Left colon (tissue), 2 donors: ENCODE data around the gene GMDS. TPM values are rescaled to one million over a fixed set of nuclear protein-coding genes. Genes with fewer than 3 reads are reported as not detected.
"Not testable (repeated sequence)": the region's sequence is repeated elsewhere in the genome, so short reads cannot be mapped to it uniquely, and the experiment has no call there.

ENCODE experiments used
- ATAC-seq: fragments of 200-7000 bp; cut with Tn5 transposase; one replicate; pipeline ENCODE4 v1.9.1; 2020; ENCODE audit warnings: mild to moderate bottlenecking, moderate library complexity
- DNase-seq, 2 donors: peaks; one replicate each; pipeline ENCODE4 v3.0.0-alpha.2; 2020
- intact Hi-C, 2 donors: fragments of 100-400 bp; cut with DNase I in 1 of 2; cut with micrococcal nuclease in 1 of 2; formaldehyde crosslinking; loops; one replicate each; pipeline versions ENCODE4 v1.11.2 to v1.14.0; 2022; cut with DNase I, micrococcal nuclease
- total RNA-seq, 2 donors: library from RNA; stranded (reverse); fragmentation: NEBNext Ultra II Directional; extraction: Animal tissue kit (Norgen Biotek cat#: 25700); gene quantifications; one replicate each; pipeline ENCODE4 v1.2.1, GENCODE V29; 2021
- donor health status: DM: no; HTN: no; CAD: no.
- donor health status: DM: yes; HTN: yes; CAD: no.

The GMDS gene
- total RNA-seq, 2 donors from 2014 or later, result 148 to 229 TPM

DNA sequence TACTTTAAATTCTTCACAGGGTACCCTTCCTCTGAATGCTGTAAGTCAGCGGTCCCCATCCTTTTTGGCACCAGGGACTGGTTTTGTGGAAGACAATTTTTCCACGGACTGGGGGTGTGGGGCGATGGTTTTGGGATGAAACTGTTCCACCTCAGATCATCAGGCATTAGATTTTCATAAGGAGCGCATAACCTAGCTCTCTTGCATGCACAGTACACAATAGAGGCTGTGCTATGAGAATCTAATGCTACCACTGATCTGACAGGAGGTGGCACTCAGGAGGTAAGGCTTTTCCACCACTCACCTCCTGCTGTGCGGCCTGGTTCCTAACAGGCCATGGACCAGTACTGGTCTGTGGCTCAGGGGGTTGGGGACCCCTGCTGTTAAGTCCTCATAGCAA lies 399.9 kb downstream of the GMDS start:
- intact Hi-C loops, DNase-seq, ATAC-seq: not testable (repeated sequence)

DNA sequence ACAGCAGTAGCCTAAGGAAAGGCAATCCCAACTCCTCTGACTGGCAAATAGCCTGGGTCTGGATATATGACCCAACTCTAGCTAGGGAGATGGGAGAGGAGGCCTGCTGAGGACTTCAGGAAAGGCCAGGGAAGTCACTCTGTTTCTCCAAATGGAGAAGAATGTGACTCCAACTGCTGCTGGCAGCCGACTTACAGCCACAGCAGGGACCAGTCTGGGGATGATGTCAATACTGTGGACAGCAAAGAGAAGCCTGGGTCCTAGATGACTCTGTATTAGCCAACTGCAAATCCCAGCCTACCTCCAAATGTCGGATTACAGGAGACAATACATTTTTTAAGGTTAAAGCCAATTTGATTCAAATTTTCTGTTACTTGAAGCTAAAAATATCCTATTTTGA lies 403.1 kb downstream of the GMDS start:
- intact Hi-C loops, result no loop called here
- DNase-seq (no peak), ATAC-seq (no peak)

DNA sequence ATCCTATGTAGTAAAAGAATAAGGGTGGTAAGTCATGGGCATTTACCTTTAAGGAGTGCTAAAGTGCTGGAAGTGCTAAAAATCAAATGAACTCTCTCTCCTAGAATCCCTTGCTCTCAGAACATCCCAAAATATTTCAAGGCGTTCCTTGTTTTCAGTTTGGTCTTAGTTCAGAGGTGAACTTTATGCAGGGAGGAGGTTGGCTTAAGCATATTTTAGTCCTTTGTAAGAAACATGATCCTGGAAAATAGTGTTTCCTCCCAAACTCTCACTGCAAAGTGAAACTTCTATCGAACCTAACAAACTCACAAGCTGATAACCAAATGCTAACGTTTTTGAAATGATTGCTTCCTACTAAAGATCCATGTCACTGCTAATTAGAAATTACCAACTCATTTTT lies 404.3 kb downstream of the GMDS start:
- ATAC-seq, result peak; percentile 45
- intact Hi-C loops, result no loop called here

DNA sequence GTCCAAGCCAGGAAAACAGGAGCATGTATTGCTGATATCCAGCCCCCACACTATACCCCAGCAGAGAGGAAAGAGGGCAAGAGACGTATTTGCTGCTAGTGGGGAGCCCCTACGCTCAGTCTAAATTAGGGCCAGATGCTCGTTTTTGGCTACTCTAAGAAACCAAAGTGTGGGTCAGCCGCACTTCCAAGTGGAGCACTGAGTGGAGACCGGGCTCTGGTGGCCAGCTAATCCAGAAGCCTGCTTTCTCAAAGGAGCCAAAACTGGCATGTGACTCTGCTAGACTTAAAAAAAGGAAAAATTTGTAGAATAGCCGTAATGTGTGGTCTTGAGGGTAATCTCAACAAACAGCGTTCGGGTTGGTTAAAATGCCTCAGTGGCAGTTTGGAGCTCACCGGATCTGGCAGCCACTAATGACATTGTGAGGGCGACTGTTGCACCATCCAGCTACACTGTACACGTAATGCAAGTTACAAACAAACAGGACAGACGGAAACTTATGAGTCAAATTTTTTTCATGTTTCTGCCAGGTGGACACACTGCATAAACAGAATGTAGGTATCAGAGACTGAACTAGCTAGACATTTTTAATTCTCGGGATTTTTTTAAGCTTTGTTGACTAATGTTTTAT lies 404.8 kb downstream of the GMDS start:
- DNase-seq (no peak), ATAC-seq (no peak)
- intact Hi-C loops, result no loop called here

More for the DNA sequence above, 404.3 kb downstream of the GMDS start:
- DNase-seq, result no peak

GRCh38 chr6:1839361-1839760 lies 406.0 kb downstream of the GMDS start:
- intact Hi-C loops, result no loop called here
- DNase-seq (no peak), ATAC-seq (no peak)

DNA sequence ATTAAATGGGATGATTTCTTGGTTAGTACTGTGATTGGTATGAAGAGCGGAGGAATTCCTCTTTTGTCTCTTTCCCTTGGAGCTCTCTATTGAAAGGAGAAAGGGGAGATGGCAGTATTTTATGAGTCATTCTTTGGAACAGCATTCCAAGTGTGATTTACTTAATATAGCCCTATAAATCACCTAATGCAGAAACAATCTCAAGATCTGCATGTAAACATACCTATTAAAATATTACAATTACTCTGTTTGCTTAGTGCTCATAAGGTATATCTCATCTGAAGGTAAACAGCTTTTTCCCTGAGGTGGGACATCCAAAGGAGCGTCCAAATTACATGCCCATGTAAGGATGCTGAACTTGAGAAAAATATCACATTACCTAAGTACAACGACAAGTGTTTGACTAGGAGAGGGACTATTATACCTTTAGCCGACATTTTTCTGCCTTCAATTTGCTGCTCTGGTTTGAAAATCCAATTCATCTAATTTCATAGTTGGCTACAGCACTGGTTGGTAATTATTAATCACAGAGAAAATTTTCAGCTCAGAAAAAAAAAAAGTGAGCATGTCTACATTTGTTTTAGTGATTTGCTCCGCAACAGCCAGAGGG lies 406.7 kb downstream of the GMDS start:
- ATAC-seq (no peak), DNase-seq (no peak)
- intact Hi-C loops, result no loop called here

GRCh38 chr6:1837826-1838225 lies 407.6 kb downstream of the GMDS start:
- intact Hi-C loops, result no loop called here
- ATAC-seq (no peak), DNase-seq (no peak)

- DNase-seq (no peak), ATAC-seq (no peak)
- intact Hi-C loops, result no loop called here
Measured at GRCh38 chr6:1836690-1837089, 408.7 kb downstream of the GMDS start.

DNA sequence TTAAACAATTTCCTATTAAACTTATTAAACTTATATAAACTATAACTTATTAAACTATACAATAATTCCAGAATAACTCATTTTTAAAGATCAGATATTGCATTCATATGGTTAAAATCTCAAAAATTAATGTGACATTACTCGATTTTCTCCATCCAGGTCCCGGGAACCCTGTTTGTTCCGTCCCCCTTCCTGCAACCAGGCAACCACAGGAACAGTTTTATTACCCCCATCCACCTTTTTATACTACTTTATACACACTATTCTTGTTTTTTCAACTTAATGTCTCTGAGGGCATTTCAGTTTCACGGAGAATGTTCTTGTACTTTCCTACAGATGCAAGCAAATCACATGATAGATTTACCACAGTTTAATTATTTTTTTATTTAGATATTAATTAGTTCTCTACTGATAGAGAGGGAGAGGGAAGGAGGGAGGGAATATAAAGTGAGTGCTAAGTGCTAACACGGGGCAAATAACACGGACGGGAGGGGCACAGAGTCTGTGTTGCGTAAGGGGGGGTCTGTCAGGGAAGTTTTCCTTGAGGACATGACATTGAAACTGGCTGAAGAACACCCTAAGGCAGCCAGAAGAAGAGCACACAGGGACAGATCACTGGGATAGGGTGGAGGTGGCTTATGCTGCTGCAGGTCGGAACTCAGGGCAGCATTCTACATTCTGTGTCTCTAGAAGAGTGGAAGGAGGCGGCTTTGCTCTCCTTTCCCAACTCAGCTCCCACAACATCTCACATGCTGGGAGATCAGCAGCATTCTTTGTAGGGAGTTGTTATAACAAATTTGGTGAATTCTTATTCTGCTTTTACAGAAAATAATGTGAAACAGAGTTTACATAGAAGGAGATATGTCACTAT lies 410.5 kb downstream of the GMDS start:
- DNase-seq (no peak), ATAC-seq (peak; percentile 11)
- intact Hi-C loops, result no loop called here

DNA sequence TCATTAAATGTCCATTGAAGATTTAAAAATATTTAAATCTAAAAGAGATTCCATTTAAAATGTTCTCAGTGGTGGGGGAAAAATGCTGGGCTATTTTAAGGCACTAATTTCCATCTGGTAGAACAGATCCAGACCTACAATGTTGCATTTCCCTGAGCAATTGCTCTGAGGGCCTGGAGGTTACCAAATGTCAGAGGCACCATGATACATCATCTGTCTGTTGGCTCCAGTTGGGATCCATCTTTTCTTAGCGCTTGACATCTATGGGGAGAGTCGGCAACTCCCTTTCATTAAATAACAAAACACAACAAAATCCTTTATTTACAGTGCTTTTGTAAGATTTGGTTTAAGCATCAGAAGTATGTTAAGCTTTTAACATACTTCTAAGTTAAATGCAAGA lies 411.2 kb downstream of the GMDS start:
- no peak for ATAC-seq
- intact Hi-C loops, result no loop called here
- no peak for DNase-seq

GRCh38 chr6:1832844-1833787 lies 412.3 kb downstream of the GMDS start:
- intact Hi-C loops, result no loop called here
- DNase-seq (peak; percentile 64 to 72), ATAC-seq (peak; percentile 96)

DNA sequence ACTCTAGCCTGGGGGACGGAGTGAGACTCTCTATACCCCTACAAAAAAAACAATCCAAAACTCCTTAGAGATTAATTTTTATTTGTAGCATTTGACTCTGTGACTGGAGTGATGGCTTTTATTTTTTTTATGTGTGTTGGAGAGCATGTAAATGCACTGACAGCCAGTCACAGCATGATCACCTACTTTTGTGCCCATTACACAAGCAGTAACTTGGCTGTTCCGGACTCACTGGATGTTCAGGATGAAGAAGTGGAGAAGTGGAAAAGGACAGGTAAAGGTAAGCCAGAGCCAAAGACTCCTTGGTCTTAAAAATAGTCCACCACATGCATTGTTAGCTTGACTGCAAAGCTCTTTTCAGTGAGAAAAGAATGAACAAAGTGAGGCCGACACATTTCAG lies 413.0 kb downstream of the GMDS start:
- intact Hi-C loops, result no loop called here
- ATAC-seq, result no peak
- DNase-seq, result no peak

DNA sequence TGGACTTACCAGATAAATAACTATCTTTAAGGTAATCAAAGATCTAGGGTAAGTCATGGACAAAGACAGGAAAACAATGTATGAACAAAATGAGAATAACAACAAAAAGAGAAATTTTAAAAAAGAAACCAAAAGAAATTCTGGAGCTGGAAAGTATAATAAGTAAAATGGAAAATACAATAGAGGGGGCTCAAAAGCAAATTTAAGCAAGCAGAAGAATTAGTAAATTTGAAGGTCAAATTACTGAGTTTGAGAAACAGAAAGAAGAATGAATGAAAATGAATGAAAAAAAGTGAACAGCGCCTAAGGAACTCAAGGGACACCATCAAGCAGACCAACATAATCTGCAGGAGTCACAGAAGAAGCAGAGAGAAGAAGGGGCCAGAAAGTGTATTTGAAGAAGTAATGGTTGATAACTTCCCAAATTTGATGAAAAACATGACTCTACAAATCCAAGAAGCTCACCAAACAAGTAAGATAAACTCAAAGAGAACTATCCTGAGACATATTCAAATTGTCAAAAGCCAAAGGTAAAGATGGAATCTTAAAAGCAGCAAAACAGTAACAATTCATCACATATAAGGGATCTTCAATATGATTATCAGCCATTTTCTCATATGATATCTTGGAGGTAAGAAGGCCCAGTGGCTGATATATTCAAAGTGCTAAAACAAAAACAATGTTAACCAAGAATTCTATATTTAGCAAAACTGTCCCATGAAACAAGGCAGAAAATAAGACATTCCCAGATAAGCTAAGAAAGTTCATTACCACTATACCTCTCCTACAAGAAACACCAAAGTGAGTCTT lies 417.2 kb downstream of the GMDS start:
- intact Hi-C loops, result no loop called here
- ATAC-seq (no peak), DNase-seq (no peak)

DNA sequence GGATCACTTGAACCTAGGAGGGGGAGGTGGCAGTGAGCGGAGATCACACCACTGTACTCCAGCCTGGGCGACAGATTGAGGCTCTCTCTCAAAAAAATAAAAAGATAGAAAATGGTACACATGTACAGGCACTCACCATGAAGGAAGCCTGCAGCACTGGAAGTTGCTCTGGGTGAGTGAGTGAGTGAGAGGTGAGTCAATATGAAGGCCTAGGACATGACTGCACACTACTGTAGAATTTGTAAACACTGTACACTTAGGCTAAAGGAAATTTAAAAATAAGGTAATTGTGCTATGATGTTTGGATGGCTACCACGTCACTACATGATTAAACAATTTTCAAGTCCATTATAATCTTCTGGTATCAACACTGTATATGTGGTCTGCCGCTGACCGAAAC lies 419.5 kb downstream of the GMDS start:
- DNase-seq (no peak), ATAC-seq (no peak)
- intact Hi-C loops, result no loop called here

- DNase-seq (no peak), ATAC-seq (no peak)
- intact Hi-C loops, result no loop called here
Measured at GRCh38 chr6:1825277-1825676, 420.1 kb downstream of the GMDS start.

- DNase-seq, result no peak
- intact Hi-C loops, result no loop called here
- ATAC-seq, result no peak
Measured at GRCh38 chr6:1821513-1822183, 423.8 kb downstream of the GMDS start.

DNA sequence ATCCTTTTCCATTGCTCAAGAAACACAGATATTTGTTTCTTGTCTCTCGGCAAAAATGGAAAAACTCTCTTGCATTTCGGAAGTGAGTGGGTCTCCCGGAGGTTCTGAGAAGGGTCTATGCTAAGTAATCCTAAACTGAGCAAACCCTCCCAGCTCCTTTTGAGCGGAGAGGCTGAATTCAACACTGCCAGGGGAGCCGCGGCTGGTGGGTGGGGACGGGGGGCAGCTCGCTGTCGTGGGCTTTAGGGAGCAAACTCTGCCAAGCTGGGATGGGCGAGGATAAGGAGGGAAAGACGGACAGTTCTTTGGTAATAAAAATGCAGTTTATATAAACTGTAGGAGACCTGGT lies 424.3 kb downstream of the GMDS start:
- DNase-seq (no peak), ATAC-seq (no peak)
- intact Hi-C loops, result no loop called here

DNA sequence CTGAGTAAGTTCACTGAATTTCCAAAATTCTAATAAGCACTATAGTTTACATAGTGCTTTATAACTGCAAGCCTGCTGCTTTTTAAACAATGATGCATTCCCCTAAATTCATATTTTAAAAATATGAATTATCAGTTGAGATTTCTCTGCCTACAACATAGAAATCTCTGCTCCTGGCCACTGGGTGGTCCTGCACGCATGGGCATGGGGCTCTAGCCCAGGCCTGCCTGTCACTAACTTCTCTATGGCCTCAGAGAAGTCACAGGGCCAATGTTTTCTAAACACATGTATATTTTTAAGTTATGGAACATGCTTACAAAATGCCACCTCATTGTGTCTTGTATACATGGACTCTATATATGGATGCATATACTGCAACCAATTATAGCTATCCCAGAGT lies 424.7 kb downstream of the GMDS start:
- no peak for DNase-seq
- ATAC-seq, result no peak
- intact Hi-C loops, result no loop called here
